ENCODE results near the gene EPC2. TPM values are rescaled to one million over a fixed set of nuclear protein-coding genes. Genes with fewer than 3 reads are reported as not detected.

Gene EPC2
- total RNA-seq, 1 experiment from 2014 or later = 19.6 TPM

DNA sequence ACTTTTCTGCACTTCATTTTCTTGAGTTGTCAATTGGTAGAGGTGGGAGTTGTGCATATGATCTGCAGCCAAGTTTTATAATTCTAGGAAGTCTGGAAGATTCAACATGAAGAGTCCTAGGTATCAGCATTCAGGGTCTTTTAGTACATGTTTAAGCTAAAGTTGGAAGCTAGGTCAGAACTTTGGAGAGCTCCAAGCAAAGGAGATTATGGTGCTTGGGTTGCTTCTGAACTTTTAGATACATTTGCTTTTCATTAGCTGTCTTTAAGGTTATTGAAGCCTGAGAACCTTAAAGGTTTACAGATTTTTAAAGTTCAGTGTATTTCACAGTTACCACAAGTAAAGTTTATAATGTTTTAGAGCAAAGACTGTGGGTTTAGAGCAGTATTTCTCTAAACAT is 85.5 kb downstream of the EPC2 start:
- intact Hi-C loops (cut with micrococcal nuclease) = no loop called here
- TF ChIP-seq REST (IDR thresholded peaks at IDR 0.05; ENCODE audit: low read depth) (peak; percentile 35), CBX3 (IDR thresholded peaks at IDR 0.05; ENCODE audit: low read depth) (no peak), FOSL1 (IDR thresholded peaks at IDR 0.05; ENCODE audit: low read depth) (no peak)
- POLR2A ChIA-PET = no interaction called here
- Histone ChIP-seq H3K9ac (ENCODE audit: low read length) (no peak overlapping the region), H3K4me2 (ENCODE audit: low read length) (no peak overlapping the region), H3K36me3 (ENCODE audit: control insufficient read depth in 1 of 2, insufficient read depth in 2 of 2, low read length in 2 of 2) (no peaks in the 10 kb centered on the region), H3K4me3 (replicated peaks in 1 of 2; ENCODE audit: low read depth in 1 of 2, low read length in 2 of 2) (no peak overlapping the region), H3K79me2 (ENCODE audit: insufficient read depth, low read length) (peaks cover 42% of the 10 kb centered on the region), H2AFZ (ENCODE audit: low read depth, low read length, poor library complexity, severe bottlenecking) (no peak overlapping the region), H3K4me1 (ENCODE audit: control insufficient read depth in 1 of 2, insufficient read depth in 2 of 2, low read length in 2 of 2) (no peaks in the 10 kb centered on the region), H4K20me1 (ENCODE audit: insufficient read depth) (no peaks in the 10 kb centered on the region), H3K27me3 (ENCODE audit: insufficient read depth, low read length) (no peaks in the 10 kb centered on the region), H3K27ac (ENCODE audit: low read depth, low read length) (no peak overlapping the region), H3K9me3 (ENCODE audit: control insufficient read depth in 1 of 2, insufficient read depth in 1 of 2, low read depth in 1 of 2, low read length in 2 of 2) (no peaks in the 10 kb centered on the region), H3K9me2 (ENCODE audit: insufficient read depth) (no peaks in the 10 kb centered on the region)
- RAD21 ChIA-PET (ENCODE audit: low non-redundant PET in 1 of 2, low total read pairs in 2 of 2, uncharacterized antibody in 2 of 2, unreplicated experiment in 2 of 2) = no interaction called here
- ATAC-seq (no peak), DNase-seq (ENCODE audit: low read depth, low spot score) (no peak)
- no TSS peak for BruUV-seq (replicated peaks)
- CTCF ChIA-PET = no interaction called here

DNA sequence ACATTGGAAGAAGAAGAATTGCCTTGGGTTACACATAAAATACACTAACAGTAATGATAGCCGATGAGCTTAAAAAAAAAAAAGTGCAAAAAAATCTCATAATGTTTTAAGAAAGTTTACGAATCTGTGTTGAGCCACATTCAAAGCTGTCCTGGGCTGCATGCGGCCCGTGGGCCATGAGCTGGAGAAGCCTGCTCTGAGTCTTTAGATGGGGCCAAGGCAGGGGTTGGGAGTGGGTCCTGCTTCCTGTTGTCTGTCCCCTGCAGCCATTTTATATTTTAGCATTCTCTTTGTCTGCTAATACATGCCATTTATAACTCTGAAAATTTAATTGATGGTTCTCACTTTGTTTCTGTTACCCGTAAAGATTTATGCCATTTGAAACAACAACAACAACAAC is 93.2 kb downstream of the EPC2 start:
- ChIA-PET POLR2A (no interaction called here), CTCF (no interaction called here), RAD21 (ENCODE audit: low non-redundant PET in 1 of 2, low total read pairs in 2 of 2, uncharacterized antibody in 2 of 2, unreplicated experiment in 2 of 2) (no interaction called here)
- H3K9me2 ChIP-seq (ENCODE audit: insufficient read depth) = no peaks in the 10 kb centered on the region
- H3K4me1 ChIP-seq (ENCODE audit: control insufficient read depth in 1 of 2, insufficient read depth in 2 of 2, low read length in 2 of 2) = no peaks in the 10 kb centered on the region
- H3K4me3 ChIP-seq (replicated peaks in 1 of 2; ENCODE audit: low read depth in 1 of 2, low read length in 2 of 2) = no peak overlapping the region
- H4K20me1 ChIP-seq (ENCODE audit: insufficient read depth) = peaks cover 4% of the 10 kb centered on the region; the same call in 1 of the 2 replicates
- H3K4me2 ChIP-seq (ENCODE audit: low read length) = no peak overlapping the region
- H3K9me3 ChIP-seq (ENCODE audit: control insufficient read depth in 1 of 2, insufficient read depth in 1 of 2, low read depth in 1 of 2, low read length in 2 of 2) = no peaks in the 10 kb centered on the region
- no peak for ATAC-seq
- intact Hi-C loops (cut with micrococcal nuclease) = loop anchor here (1.0 kb wide), 1 partner anchor 20 kb away; no protein-coding TSS in a partner anchor
- no peak for DNase-seq (ENCODE audit: low read depth, low spot score)
- no TSS peak for BruUV-seq (replicated peaks)
- H3K27ac ChIP-seq (ENCODE audit: low read depth, low read length) = no peak overlapping the region
- no peak overlapping the region for H2AFZ ChIP-seq (ENCODE audit: low read depth, low read length, poor library complexity, severe bottlenecking)
- H3K9ac ChIP-seq (ENCODE audit: low read length) = no peak overlapping the region
- H3K36me3 ChIP-seq (ENCODE audit: control insufficient read depth in 1 of 2, insufficient read depth in 2 of 2, low read length in 2 of 2) = no peaks in the 10 kb centered on the region
- no peaks in the 10 kb centered on the region for H3K27me3 ChIP-seq (ENCODE audit: insufficient read depth, low read length)
- H3K79me2 ChIP-seq (ENCODE audit: insufficient read depth, low read length) = peaks cover 15% of the 10 kb centered on the region
- TF ChIP-seq SIN3A (IDR thresholded peaks at IDR 0.05; ENCODE audit: low read depth) (no peak), CEBPB (IDR thresholded peaks at IDR 0.05; ENCODE audit: low read depth) (no peak), POLR2A (IDR thresholded peaks at IDR 0.05; ENCODE audit: borderline replicate concordance, extremely low read depth, insufficient read depth, insufficient read length) (no peak), SRF (IDR thresholded peaks at IDR 0.05; ENCODE audit: low read depth) (no peak), TCF7L2 (IDR thresholded peaks at IDR 0.05; ENCODE audit: borderline replicate concordance, extremely low read depth, insufficient read depth, insufficient read length) (no peak), ZFX (IDR thresholded peaks at IDR 0.05) (no peak), REST (IDR thresholded peaks at IDR 0.05; ENCODE audit: low read depth) (no peak), ELF1 (IDR thresholded peaks at IDR 0.05; ENCODE audit: borderline replicate concordance, low read depth) (no peak), EZH2phosphoT487 (IDR thresholded peaks at IDR 0.05; ENCODE audit: borderline replicate concordance) (no peak), ZNF274 (IDR thresholded peaks at IDR 0.05; ENCODE audit: low read depth, low read length) (no peak), POLR2AphosphoS5 (IDR thresholded peaks at IDR 0.05; ENCODE audit: low read depth, low read length) (no peak)

Data from HCT116 (cell line).